GM12874 (cell line): ENCODE measurements around the gene ADIPOR2.

Source experiments
- CTCF ChIP-seq: IDR thresholded peaks from 2 replicates; pipeline ENCODE4 v1.5.1; 2011; ENCODE audit warnings: low read depth, mild to moderate bottlenecking, control low read depth, low read length, moderate library complexity; ENCODE audit not compliant: insufficient read depth

Gene ADIPOR2

GRCh38 chr12:1763153-1763552 lies 72.3 kb downstream of the ADIPOR2 start:
- no peak for TF ChIP-seq CTCF

GRCh38 chr12:1766110-1766509 lies 75.2 kb downstream of the ADIPOR2 start:
- no peak for TF ChIP-seq CTCF

- no peak for TF ChIP-seq CTCF
Observed at GRCh38 chr12:1767407-1768090, 76.7 kb downstream of the ADIPOR2 start.

GRCh38 chr12:1768615-1769014 lies 77.7 kb downstream of the ADIPOR2 start:
- no peak for TF ChIP-seq CTCF

- no peak for TF ChIP-seq CTCF
Observed at GRCh38 chr12:1769809-1770494, 79.1 kb downstream of the ADIPOR2 start.

GRCh38 chr12:1773937-1774655 lies 83.2 kb downstream of the ADIPOR2 start:
- no peak for TF ChIP-seq CTCF

- no peak for TF ChIP-seq CTCF
Observed at GRCh38 chr12:1776170-1776921, 85.5 kb downstream of the ADIPOR2 start.
